Esophagus squamous epithelium (tissue), 4 donors: ENCODE data around the gene WHRN.

Experiments used
- POLR2A ChIP-seq, 4 donors: fragments of 450-650 bp; IDR thresholded peaks; one replicate each; pipeline ENCODE4 v1.6.1; 2017; ENCODE audit warnings: antibody characterized with exemption in 4 of 4, mild to moderate bottlenecking in 4 of 4, moderate library complexity in 3 of 4
- TF ChIP-seq, protein P1 (sequence below), 6 experiments: fragments of 450-650 bp in 4 of 6; fragments of 200-600 bp in 2 of 6; sonication (generic) in 2 of 6; IDR thresholded peaks; one replicate each; pipeline ENCODE4 v1.5.1; 2016 to 2019; ENCODE audit warnings: antibody characterized with exemption in 6 of 6, mild to moderate bottlenecking in 4 of 6, moderate library complexity in 4 of 6

DNA sequence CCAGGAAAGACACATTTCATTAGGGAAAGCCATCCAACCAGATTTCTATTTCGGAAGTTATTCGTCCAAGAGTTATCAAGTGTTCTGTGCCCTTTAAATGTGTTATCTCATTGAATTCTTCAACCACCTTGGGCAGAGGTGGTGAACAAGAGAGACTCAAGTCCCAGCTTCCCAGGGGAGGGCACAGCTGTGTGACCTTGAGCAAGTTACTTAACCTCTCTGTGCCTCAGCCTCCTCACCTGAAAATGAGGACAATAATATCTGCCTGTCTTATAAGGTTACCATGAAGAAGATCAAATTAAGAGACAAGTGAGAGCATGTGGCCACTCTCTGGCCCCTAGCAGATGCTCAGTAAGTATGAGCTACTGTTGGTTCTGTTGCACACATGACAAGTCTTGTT lies 37.4 kb downstream of the WHRN start:
- TF ChIP-seq, protein P1, sequence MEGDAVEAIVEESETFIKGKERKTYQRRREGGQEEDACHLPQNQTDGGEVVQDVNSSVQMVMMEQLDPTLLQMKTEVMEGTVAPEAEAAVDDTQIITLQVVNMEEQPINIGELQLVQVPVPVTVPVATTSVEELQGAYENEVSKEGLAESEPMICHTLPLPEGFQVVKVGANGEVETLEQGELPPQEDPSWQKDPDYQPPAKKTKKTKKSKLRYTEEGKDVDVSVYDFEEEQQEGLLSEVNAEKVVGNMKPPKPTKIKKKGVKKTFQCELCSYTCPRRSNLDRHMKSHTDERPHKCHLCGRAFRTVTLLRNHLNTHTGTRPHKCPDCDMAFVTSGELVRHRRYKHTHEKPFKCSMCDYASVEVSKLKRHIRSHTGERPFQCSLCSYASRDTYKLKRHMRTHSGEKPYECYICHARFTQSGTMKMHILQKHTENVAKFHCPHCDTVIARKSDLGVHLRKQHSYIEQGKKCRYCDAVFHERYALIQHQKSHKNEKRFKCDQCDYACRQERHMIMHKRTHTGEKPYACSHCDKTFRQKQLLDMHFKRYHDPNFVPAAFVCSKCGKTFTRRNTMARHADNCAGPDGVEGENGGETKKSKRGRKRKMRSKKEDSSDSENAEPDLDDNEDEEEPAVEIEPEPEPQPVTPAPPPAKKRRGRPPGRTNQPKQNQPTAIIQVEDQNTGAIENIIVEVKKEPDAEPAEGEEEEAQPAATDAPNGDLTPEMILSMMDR (IDR thresholded peaks at IDR 0.05), result no peak
- no peak for TF ChIP-seq POLR2A (IDR thresholded peaks at IDR 0.05)
